Measurements from ENCODE around the gene EPM2A.
"Not testable (repeated sequence)": the region's sequence is repeated elsewhere in the genome, so short reads cannot be mapped to it uniquely, and the experiment has no call there.

Gene EPM2A

GRCh38 chr6:145728444-145729385 lies 6.6 kb downstream of the EPM2A start:
- FAIRE-seq, result no peak

GRCh38 chr6:145727817-145728388 lies 7.4 kb downstream of the EPM2A start:
- FAIRE-seq, result no peak

DNA sequence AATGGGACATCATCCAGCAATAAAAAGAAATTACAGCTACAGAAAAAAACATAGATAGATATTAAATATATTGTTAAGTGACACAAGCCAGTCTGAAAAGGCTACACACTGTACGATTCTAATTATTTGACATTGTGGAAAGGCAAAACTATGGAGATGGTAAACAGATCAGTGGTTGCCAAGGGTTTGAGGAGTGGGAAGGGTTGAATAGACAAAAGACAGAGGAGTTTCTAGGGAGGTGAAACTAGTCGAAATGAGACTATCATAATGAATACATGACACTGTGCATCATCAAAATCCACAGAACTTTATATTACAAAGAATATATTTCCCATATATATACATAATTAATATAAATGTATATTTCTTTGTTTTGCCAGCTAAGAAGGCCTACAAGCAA lies 9.8 kb downstream of the EPM2A start:
- FAIRE-seq, result no peak

DNA sequence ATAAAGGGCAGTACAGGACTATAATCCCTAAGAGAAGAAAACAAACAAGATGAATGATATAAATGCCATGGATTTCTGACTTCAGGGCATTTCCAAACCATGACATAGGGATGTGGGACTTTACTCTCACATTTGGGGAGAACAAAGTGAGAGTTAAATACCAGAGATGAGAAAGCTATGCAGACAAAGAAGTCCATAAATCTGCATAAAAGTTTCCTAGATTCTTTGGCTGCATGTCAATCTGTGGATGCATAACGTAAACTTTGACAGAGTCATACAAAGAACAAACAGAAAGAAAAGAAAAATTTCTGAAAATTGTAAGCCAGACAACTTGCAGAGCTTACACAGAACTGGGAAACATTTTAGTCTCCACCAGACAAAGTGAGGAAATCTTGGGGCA lies 11.7 kb downstream of the EPM2A start:
- FAIRE-seq, result no peak

DNA sequence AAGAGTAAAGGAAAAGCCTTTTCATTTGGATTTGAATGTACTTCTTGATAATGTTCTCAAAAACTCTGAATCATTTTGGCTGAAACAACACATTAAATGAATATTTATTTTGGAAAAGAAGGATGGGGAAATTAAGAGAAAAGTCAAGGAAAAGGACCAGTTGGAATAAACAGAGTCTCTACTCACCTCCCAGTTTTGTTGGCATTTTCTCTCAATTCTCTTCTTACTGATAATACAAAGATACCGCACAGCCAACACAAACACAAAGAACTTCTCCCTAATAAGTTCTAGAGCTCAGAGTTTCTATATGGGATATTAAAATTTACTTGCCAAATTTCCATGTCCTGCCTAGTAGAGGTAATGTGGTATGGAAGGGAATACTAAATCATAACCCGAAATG lies 13.1 kb downstream of the EPM2A start:
- FAIRE-seq, result no peak

DNA sequence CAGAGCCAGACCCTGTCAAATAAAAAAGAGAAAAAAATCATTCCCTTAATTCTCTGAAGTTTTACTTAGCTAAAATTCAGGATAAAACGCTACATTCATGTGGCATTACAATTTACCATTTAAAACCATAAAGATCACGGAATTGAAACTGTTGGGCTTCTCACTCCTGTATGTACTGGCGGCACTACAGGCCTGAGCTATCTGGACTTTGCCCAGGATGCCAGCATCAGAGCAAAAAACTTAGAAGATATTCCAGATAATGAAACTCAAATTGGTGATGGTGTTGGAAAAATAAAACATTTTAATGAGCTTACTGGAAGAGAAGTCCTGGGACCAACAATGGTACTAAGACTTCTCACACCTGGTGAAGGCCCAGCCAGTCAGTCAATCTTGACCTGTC lies 14.2 kb downstream of the EPM2A start:
- no peak for FAIRE-seq

GRCh38 chr6:145715426-145715825 lies 19.9 kb downstream of the EPM2A start:
- no peak for FAIRE-seq

- FAIRE-seq, result no peak
These were observed 20.6 kb downstream of the EPM2A start for GRCh38 chr6:145714731-145715130.

- FAIRE-seq, result no peak
These were observed 21.5 kb downstream of the EPM2A start for GRCh38 chr6:145713773-145714172.

DNA sequence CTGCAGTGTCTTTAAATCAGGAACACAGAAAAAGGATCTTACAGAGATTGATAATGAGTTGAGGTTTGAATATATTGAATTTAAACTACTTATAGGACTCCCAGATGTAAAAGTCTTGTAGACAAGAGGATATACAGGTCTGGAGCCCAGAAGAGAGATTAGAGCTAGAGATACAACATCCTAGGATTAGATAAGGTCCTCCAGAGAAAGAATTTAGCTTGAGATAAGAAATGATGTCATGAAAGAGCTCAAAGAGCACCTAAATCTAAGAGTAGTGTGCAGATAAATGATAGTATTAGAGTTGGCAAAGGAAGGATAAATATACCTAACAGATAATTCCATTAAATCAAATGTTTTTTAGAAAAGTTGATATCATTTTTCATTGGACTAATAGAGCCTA lies 23.9 kb downstream of the EPM2A start:
- FAIRE-seq, result no peak

- FAIRE-seq, result no peak
These were observed 27.9 kb downstream of the EPM2A start for GRCh38 chr6:145707397-145707796.

GRCh38 chr6:145705561-145705960 lies 29.8 kb downstream of the EPM2A start:
- no peak for FAIRE-seq

- peak; percentile 80 for FAIRE-seq
These were observed 31.1 kb downstream of the EPM2A start for GRCh38 chr6:145704143-145704781.

GRCh38 chr6:145699462-145699861 lies 35.9 kb downstream of the EPM2A start:
- no peak for FAIRE-seq

DNA sequence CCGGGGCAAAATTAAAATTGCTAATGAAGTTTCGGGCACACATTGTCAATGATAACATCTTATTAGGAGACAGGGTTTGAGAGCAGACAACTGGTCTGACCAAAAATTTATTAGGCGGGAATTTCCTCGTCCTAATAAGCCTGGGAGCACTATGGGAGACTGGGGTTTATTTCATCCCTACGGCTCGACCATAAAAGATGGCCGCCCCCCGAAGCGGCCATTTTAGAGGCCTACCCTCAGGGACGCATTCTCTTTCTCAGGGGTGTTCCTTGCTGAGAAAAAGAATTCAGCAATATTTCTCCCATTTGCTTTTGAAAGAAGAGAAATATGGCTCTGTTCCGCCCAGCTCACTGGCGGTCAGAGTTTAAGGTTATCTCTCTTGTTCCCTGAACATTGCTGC lies 37.9 kb downstream of the EPM2A start:
- FAIRE-seq, result not testable (repeated sequence)

DNA sequence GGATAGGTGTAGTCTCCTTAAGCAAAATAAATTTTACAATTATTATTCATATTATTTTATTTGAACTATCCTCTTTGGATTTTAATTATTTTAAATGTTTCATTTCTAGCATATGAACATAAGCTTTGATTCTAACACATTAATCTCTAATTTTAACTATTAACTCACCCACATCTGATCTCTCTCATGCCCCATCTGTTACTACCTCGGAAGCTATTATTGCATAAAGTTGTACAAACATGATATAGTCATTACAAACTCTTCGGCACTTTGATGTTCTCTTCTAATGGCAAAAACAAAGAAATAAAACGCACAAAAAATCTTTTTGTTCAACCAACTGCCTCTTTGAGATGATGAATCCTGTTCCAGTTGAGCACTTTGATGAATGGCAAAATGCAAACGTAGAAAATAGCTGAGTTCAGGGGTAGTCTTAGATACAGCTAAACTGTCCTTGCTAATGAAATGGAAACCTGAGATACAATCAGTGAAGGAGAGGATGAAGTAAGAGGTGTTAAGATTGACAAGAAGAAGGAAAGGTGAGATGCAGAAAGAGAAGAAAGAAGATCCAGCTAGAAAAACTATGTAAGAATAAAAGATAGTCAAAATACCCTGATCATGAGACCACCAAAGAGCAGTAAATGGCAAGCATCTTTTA lies 41.1 kb downstream of the EPM2A start:
- no peak for FAIRE-seq

GRCh38 chr6:145690969-145691368 lies 44.4 kb downstream of the EPM2A start:
- no peak for FAIRE-seq

DNA sequence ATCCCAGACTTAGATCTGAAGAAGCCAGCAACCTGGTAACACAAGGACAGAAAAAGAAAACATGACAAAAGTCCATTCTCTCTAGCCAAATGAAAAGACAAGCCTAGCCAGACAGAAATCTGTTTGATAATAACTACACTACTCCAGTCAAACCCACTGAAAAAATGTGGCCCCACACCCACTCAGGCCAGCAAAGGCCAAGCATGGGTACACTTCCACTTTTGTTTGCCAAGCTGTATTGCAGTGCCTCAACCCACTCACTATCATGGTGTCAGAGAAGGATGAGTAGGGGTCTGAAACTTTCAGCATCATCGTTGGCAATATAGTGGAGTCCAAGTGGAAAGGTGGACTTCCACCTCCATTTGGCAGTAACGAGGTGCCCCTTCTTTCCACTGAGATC lies 45.8 kb downstream of the EPM2A start:
- no peak for FAIRE-seq

DNA sequence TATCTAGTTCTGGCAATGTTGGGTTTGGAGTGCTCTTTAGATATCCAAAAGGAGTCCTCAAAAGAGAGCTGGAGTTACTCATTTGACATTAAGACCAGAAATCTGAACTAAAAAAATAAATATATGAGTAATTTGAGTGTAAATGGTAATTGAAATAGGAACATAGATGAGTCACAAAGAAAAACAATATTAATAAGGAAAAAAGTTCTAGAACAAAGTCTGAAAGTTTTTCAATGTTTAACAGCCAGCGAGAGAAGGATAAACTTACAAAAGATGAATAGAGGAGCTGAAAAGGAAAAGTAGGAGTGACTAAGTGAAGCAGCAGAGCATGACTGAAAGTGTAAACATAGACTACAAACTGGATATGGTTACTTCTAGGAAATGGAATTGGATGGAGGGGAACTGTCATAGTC lies 46.8 kb downstream of the EPM2A start:
- FAIRE-seq, result no peak

DNA sequence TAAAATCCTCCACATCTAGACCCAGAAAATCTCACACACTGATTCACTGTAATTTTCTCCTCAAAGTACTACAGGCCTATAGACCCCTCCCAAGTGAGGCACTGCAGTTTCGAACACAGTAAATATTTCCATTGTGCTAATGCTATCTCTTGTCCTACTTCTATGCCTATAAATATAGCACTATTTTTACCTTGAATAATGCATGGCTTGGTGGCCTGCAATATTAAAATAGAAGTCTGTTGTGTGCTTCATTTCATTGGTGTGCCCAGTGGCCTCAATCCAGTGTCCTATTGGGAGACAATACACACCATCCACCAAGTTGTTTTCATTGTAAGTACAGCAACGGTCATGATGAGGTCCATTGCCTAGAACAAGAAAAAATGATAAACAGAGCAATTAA lies 49.4 kb downstream of the EPM2A start:
- no peak for FAIRE-seq

DNA sequence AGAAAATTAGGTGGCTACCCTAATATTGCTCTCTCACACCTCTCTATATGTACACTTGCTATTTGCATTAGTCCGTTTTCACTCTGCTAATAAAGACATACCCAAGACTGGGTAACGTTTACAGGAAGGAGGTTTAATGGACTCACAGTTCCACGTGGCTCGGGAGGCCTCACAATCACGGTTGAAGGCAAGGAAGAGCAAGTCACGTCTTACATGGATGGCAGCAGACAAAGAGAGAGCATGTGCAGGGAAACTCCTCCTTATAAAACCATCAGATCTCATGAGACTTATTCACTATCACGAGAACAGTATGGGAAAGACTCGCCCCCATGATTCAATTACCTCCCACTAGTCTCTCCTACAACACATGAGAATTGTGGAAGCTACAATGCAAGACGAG lies 53.4 kb downstream of the EPM2A start:
- no peak for FAIRE-seq

GRCh38 chr6:145673504-145673903 lies 61.8 kb downstream of the EPM2A start:
- no peak for FAIRE-seq

GRCh38 chr6:145670311-145670710 lies 65.0 kb downstream of the EPM2A start:
- FAIRE-seq, result no peak

Measured in endometrium (tissue), 2 donors.